A673 (cell line): ENCODE measurements around the gene PRAC2.

Source experiments
- CTCF ChIP-seq: fragments of 300-800, 200-600 bp; sonication (generic); conservative IDR thresholded peaks from 2 replicates; pipeline ENCODE4 v1.5.1; 2017; ENCODE audit warnings: low read depth, mild to moderate bottlenecking, antibody characterized with exemption, low read length, moderate library complexity, mixed read lengths
- EZH2 ChIP-seq: fragments of 200-600 bp; sonication (generic); IDR thresholded peaks from 2 replicates; pipeline ENCODE4 v1.6.1; 2017; ENCODE audit warnings: borderline replicate concordance, low read depth, mild to moderate bottlenecking, mixed read lengths, antibody characterized with exemption, low read length; ENCODE audit not compliant: poor library complexity, severe bottlenecking

DNA sequence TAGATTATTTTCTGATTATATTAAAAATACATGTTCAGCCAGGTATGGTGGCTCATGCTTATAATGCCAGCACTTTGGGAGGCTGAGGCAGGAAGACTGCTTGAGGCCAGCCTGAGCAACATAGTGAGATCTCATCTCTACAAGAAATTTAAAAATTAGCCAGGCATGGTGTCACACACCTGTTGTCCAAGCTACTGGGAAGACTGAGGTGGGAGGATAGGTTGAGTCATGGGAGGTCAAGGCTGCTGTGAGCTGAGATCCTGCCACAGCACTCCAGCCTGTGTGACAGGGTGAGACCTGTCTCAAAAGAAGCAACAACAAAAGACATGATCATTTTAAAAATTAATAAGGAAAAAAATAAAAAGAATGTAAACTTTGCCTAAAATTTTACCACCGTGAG is 41.4 kb upstream of the PRAC2 start:
- TF ChIP-seq CTCF (no peak), EZH2 (no peak)
